ENCODE data around the gene MRPS11.
"Not testable (repeated sequence)": the region's sequence is repeated elsewhere in the genome, so short reads cannot be mapped to it uniquely, and the experiment has no call there.

The MRPS11 gene

DNA sequence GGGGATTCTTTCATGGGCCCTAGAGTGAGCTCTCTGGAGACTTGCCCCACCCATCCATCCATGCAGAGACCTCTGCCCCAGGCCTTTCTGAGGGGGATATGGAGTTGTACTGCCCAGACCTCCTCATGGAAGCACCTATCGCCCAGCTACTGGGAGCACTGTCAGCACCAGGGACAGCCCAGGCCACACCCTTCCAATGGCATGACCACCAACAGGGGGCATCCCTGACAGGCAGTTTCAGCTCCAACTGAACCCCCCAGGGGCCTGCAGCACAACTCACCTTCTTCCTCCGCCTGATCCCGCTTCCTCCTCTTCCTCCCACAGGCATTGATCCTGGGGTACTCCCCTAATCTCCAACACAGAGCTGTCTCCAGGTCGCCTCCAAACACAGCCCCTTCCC lies 21.8 kb downstream of the MRPS11 start:
- DNase-seq = no peak

DNA sequence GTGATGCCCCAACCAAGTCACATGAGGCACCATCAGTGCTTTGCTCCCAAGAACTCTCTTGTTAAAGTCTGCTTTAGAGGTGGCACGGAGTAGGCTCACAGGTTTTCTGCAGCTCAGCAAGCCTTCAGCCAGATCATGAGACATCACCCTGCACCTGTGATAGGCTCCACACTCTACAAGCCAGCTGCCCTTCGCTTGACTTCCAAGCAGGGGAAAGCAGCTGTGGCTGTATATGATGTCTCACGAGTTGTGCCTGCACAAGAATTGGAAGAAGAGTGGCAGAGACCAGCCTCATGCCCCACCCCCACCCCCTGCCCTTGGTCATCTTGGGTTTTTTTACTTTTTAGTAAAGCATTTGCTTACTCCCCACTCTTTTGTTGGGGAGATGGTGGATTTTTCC lies 22.5 kb downstream of the MRPS11 start:
- no peak for DNase-seq

DNA sequence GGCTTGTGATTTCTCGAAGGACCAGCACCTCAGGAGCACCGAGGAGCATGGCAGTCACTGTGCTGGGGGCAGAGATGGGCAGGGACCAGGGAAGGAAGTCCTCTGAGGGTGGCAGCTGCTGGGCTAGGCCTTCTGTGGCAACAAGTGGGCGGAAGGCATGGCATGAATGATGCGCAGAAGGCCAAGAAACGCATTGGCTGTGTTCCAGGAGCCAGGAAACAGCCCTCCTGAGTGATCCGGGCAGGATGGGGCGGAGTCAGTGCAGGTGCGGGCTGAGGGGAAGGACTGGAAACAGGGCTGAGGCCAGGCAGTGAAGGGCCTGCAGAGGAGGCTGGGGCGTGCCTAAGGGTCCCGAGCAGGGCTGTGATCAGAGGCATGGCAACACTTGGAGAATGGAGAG lies 23.6 kb downstream of the MRPS11 start:
- DNase-seq = no peak

DNA sequence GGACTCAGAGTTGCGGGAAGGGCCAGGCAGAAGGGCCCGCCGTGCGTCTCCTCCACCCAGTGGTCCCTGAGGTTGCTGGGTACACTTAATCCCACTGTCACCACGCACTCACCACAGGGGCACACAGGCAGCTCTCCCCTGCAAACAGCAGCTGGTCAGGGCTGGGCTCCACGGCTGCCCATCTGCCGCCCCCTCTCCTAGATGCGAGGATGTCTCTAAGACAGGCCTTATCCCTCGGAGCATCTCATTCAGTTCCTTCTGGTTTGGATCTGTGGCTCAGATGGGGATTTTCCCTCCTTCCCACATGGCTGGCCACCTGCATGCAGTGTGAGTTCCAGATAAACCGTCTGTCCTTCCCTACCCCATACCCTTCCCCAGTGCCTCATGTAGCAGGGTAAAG lies 26.3 kb downstream of the MRPS11 start:
- DNase-seq = no peak

DNA sequence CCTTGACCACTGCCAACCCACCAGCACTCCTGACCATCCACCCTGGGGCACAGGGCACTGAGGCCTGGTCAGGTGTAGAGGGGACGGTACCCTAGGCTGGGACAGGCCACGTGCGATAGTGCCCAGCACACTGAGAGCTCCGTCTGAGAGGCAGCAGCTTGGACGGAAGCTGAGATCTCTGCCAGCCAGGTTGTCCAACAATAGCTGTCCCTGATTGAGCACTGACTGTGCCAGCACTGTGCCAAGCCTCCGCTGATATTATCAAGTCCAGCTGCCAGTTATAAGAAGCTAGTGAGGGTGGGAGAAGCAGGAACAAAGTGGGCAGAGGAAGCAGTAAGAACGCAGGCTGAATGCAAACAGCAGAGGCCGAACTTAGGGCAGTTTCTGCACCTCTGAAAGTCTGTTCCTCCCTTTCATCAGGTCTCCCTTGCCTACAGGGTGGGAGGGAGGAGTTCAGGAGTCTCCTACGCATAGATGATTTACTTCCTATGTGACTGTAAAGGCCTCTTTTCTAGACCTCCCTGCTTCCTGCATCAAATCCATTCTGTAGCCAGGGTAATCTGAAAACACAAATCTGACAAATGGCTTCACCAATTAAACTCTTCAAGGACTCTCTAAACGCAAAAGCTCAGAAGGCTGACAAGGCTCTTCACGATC lies 29.7 kb downstream of the MRPS11 start:
- DNase-seq = peak in 7 of 56 donors; percentile 5 to 39 (median 16)

DNA sequence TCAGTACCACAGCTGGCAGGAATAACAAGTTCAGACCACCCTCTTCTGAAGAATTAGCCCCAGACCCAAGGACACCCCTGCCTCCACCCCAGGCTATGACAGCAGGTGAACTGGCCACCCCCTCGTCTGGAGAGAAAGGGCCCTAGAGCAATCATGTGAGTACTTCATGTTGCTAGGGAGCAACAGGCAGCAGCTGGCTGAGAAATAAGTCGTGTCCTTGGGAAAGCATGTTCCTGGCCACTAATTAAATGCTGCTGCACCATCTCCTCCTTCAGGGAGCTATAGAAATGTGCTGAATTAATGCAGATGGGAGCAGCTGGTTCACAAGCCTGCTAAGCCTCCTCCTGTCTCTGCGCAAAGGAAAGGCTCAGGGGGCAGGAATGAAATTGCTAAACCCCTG lies 31.5 kb downstream of the MRPS11 start:
- DNase-seq = no peak

DNA sequence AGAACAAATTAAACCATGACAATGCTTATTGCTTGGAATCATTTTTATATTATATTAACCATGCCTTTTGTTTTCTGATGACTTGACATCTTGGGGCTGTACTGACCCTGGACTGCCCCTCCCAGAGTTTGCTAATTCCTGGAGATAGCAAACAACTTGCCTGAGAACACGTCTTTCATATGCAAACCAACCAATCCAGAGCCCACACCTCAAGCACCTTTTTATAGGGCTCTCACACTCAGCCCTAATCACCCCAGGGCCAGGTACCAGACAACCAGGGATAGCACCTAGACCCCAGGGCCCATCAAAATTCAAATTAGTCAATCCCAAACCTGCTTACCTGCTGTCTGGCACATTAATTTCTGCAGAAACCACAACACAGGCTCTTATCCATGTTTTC lies 36.9 kb downstream of the MRPS11 start:
- DNase-seq = no peak

DNA sequence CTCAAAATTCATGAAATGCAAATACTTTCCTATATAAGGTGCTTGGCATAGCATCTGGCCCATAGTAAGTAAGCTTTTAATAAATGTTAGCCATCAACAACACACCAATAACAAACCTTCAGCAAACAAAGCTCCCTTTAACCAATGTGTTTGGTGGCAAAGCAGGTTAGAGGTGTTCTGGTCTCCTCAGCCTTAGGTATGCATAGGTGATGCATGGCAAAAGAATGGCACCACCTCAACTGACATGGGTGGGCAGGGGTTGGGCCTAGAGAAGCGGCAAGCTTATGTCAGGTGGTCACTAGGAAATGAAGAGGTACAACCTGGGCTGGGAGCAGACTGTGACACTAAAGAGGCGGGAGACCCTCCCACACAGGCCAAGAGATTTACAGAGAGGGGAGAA lies 38.2 kb downstream of the MRPS11 start:
- no peak for DNase-seq

DNA sequence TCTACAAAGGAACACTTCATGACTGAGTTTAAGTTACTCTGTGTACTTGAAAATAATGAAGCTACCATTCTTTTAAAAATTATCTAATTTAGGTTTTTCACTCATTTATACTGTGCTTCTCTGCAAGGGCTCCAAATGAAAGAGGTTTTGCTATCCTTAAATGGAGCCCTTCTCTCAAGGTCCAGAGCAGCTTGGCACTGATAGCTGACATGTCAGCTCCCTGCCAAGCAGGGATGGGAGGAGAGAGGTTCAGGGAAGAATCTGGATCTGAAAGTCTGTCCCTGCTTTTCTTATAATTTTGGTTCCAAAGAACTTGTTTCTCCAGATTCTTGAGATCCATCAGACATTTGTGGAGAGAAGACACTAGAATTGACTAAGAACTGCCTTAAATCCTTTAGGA lies 39.1 kb downstream of the MRPS11 start:
- no peak for DNase-seq

DNA sequence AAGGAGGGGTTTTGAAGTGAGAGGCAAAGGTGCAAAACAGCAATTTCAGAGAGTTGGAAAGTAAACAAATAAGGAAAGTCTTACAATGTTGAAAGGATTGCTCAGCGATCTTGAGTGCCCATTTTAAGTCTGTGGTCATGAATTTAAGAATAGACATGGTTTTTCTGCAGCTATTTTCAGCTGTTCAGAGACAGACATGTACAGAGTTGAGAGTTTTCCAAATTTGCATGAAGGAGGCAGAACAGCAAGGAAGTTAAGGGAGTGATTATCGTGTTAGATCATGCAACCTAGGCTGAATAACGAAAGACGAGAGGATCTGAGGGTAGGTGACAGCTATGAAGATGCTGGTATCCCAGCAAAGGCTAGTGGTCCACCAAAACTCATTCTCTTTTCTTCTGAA lies 41.8 kb downstream of the MRPS11 start:
- no peak for DNase-seq

DNA sequence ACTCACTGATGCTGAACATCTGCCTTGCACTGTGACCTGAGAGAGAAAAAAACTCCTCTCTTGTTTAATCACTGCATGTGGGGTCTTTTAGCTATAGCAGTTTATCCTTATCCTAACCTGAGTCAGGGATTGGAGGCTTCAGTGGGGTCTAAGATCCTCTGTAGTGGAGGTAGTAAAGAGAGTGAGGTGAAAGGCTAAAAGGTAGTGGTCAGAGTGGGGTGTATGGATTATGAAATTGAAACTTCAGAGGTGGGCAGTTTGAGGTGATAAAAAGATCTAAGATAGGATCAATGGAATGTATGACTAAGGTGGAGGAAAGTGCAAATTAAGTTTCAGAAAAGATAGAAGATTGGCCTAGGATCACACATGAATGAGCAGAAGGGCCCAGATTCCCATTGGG lies 42.5 kb downstream of the MRPS11 start:
- DNase-seq = no peak

DNA sequence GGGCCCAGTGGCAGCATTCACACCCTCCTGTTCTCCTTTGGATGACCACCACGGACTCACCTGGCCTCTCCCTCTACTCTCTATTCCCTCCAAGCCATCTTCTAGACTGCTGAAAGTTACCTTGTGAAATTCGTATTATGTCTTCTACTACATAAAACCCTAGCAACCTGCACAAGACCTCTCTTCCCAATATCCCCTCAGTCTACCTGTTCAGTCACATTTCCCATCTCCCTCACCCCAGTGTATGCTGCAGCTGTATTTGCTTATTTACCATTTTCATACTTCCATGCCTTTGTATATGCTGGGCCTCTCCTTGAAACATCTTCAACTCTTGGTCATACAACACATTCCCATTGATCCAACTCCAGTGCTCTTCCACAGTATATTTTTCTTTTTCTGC lies 43.7 kb downstream of the MRPS11 start:
- DNase-seq = no peak

DNA sequence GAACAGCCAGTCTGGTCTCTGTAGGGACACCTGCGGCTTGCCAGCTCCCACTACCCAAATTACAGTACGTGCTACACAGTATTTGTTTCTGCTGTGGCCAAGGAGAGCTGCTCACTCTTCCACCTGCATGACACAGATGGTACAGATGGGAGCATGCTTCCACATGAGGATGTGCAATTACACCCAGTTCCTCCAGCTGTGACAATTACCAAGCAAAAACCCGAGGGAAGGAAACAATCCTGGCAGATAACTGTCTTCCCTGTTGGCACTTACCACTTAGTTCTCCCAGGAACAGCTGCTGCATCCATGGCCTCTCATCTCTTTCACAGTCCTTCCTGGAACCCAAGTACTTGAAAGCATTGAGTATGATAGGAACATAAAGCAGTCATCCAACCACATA lies 44.6 kb downstream of the MRPS11 start:
- DNase-seq = no peak

DNA sequence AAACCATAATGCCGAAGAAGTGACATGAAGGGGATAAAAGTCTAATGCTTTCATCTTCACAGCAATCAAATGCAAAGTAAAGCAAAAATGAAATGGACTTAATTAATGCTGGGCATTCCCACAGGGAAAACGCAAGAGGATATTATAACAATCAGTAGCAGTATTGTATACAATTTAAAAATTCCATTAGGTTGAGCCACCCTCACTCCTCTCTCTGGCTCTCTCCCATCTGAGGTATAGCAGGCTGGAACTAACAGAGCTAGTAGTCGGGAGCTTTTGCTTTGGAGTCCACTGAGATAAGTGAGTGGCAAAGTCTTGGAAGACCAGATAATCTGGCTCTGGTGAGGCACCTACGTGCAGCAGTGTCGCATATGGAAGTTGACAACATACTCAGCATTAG lies 45.1 kb downstream of the MRPS11 start:
- DNase-seq = no peak

DNA sequence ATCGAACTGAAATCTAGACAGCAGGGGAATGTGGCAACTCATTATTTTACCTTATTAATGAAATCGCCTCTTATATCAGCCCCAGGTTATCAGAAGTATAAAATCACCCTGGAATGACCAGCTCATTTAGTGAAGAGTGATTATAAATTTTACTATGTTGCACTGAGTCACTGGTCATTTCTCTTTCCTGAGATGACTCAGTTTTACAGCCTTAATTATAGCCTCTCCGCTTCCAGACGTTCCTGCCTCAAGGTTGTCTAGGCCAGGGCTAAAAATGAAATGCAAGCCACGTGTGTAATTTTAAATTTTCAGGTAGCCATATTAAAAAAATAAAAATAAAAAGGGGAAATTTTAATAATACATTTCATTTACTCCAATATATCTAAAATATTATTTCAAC lies 45.7 kb downstream of the MRPS11 start:
- no peak for DNase-seq

DNA sequence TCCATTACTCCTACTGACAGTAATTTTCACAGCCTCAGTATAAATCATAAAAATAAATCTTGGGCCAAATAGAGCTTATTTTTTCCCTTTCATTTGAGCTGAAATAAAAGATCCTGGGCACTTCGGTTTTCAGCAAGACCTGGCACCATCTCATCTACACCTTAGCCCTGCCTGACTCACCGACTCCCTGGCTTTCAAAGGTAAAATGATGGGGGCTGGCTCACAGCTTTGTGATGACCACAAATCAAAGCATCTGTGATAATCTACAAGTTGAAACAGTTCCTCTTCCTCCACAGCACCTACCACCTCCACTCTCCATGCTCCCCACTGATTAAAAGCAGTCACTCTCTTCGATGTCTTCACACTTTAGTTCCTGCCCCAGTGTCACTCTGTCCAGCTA lies 51.4 kb downstream of the MRPS11 start:
- no peak for DNase-seq

DNA sequence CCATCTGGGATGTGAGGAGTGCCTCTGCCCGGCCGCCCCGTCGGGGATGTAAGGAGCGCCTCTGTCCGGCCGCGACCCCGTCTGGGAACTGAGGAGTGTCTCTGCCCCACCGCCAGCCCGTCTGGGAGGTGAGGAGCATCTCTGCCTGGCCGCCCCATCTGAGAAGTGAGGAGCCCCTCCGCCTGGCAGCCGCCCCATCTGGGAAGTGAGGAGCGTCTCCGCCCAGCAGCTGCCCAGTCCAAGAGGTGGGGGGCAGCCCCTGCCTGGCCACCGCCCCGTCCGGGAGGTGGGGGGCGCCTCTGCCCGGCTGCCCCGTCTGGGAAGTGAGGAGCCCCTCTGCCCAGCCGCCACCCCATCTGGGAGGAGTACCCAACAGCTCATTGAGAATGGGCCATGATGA lies 56.6 kb downstream of the MRPS11 start:
- DNase-seq = not testable (repeated sequence)

DNA sequence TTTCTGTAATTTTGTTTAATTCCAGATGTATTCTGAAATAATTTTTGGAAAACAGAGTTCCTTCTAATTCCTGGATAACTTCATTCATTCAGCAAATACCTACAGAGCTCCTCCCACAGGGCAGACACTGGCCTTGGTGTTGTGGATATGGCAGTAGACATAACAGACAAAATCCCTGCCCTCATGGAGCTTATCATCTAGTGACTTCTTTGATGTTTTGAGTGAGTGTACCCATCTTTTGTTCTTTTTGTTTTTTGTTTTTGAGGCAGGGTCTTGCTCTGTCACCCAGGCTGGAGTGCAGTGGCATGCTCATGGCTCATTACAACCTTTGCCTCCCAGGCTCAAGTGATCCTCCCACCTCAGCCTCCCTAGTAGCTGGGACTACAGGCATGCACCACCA lies 57.9 kb downstream of the MRPS11 start:
- no peak for DNase-seq

DNA sequence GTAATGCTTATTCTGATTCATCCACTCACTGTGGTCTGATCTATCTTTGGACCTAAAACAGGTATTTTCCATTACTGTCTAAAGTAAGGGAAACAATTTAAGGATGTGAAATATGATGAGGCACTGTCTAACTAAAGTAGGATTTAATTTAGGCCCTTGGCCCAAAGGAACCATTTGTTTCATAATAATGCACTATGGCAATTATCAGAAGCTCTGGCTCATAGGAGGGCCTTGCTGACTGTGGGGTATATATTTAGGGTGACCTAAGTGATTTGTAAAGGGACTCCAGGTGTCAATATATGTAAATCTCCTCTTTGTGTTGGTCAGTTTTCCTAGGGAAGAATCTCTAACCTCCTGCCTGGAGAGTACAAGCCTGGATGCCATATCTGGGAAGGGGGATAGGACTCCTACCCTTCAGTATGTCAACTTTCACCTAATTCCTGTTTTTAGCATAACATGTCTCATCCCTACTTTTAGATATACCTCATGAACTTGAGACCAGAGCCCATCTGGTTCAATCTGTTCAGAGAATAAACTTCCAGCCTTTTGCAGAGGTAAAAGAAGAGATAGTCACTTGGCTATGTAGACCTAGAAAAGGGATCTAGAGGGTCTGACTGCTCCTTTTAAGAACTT lies 58.9 kb downstream of the MRPS11 start:
- no peak for DNase-seq

DNA sequence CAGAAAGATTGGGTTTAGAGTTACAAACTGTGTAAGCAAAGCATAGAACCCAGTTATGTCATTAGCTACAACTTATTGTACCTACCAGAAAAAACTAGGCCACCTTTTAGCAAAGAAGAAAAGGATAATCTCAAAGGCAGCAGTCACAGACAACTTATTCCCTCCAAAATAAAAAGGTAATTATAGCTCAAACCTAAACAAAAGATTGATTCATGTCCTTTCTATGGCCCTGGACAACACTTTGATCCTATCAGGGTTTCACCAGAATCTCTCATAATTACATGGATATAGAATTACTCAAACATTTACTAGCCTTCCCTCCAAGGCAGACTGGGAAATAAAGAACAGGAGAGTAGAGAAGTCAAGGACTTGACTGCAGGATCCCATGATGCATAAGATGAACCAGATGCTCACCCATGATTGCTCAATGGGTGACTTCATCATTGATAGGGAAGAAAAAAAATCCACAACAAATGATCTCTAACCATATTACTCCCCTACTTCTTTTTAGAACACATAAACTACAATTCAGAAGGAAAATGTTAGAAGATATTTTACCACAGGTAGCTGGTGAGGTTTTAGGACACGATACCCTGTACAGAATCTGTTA lies 61.6 kb downstream of the MRPS11 start:
- no peak for DNase-seq
